ENCODE data around the gene SLC6A5. TPM values are rescaled to one million over a fixed set of nuclear protein-coding genes. Genes with fewer than 3 reads are reported as not detected.

Gene SLC6A5
- total RNA-seq, 4 donors from 2014 or later: not detected

- ATAC-seq (ENCODE audit: low FRiP score) (no peak), DNase-seq (ENCODE audit: low spot score) (no peak)
- no peak for TF ChIP-seq CTCF (IDR thresholded peaks at IDR 0.05)
Measured at GRCh38 chr11:20597154-20597679, 2.2 kb upstream of the SLC6A5 start.

- ATAC-seq (ENCODE audit: low FRiP score): no peak
Measured at GRCh38 chr11:20597680-20598484, 1.5 kb upstream of the SLC6A5 start.

GRCh38 chr11:20598492-20598891, 916 bp upstream of the SLC6A5 start:
- no peak for DNase-seq (ENCODE audit: low spot score)
- ATAC-seq (ENCODE audit: low FRiP score): no peak
- no peak for TF ChIP-seq CTCF (IDR thresholded peaks at IDR 0.05)

More at GRCh38 chr11:20597680-20598484, 1.5 kb upstream of the SLC6A5 start:
- DNase-seq (ENCODE audit: low spot score): no peak
- no peak for TF ChIP-seq CTCF (IDR thresholded peaks at IDR 0.05)

- no peak for DNase-seq (ENCODE audit: low spot score)
- ATAC-seq (ENCODE audit: low FRiP score): no peak
- TF ChIP-seq CTCF (IDR thresholded peaks at IDR 0.05): no peak
Measured at GRCh38 chr11:20600020-20600346, 575 bp downstream of the SLC6A5 start.

GRCh38 chr11:20600551-20600950, 1.1 kb downstream of the SLC6A5 start:
- no peak for DNase-seq (ENCODE audit: low spot score)
- no peak for ATAC-seq (ENCODE audit: low FRiP score)
- TF ChIP-seq CTCF (IDR thresholded peaks at IDR 0.05): no peak

GRCh38 chr11:20601221-20601914, 2.0 kb downstream of the SLC6A5 start:
- DNase-seq (ENCODE audit: low spot score) (no peak), ATAC-seq (ENCODE audit: low FRiP score) (no peak)
- TF ChIP-seq CTCF (IDR thresholded peaks at IDR 0.05): no peak
